K562 (cell line): ENCODE measurements around the gene VGLL4. TPM values are rescaled to one million over a fixed set of nuclear protein-coding genes. Genes with fewer than 3 reads are reported as not detected.
A peak's percentile ranks its signal among the peaks of the same experiment; 100 is the strongest.

Experiments used
- ATF4 ChIP-seq: fragments of 450-650 bp; formaldehyde crosslinking; IDR thresholded peaks from 2 replicates; pipeline ENCODE4 v1.4.0; 2022; ENCODE audit warnings: mild to moderate bottlenecking, moderate library complexity
- CEBPZ ChIP-seq: fragments of 150-350 bp; IDR thresholded peaks from 2 replicates; pipeline ENCODE4 v1.6.1; 2014; ENCODE audit warnings: low read depth, mild to moderate bottlenecking, low read length, borderline replicate concordance
- CREM ChIP-seq: IDR thresholded peaks from 2 replicates; pipeline ENCODE4 v1.6.1; 2014; ENCODE audit warnings: antibody characterized with exemption, low read depth
- E2F6 ChIP-seq, 2 experiments: IDR thresholded peaks; 2 replicates each; pipeline ENCODE4 v1.6.1; 2011; ENCODE audit warnings: borderline replicate concordance in 1 of 2, control low read depth in 1 of 2, low read depth in 1 of 2, low read length in 1 of 2, mild to moderate bottlenecking in 1 of 2, mixed read lengths in 1 of 2, moderate library complexity in 1 of 2; ENCODE audit not compliant: insufficient read depth in 1 of 2, insufficient read length in 1 of 2, poor library complexity in 1 of 2, severe bottlenecking in 1 of 2; ENCODE audit errors: extremely low read depth in 1 of 2
- FUS ChIP-seq: fragments of 200-400 bp; formaldehyde crosslinking; optimal IDR thresholded peaks from 2 replicates; pipeline ENCODE3; 2017; ENCODE audit warnings: low read depth, low read length
- HMG20B ChIP-seq: fragments of 250-450 bp; sonication (Bioruptor Pico); IDR thresholded peaks from 2 replicates; pipeline ENCODE4 v1.5.0; 2021; ENCODE audit warnings: mild to moderate bottlenecking
- MTA1 ChIP-seq: fragments of 450-650 bp; IDR thresholded peaks from 2 replicates; pipeline ENCODE4 v1.6.1; 2017; ENCODE audit warnings: borderline replicate concordance
- NBN ChIP-seq: fragments of 450-650 bp; IDR thresholded peaks from 2 replicates; pipeline ENCODE4 v1.6.1; 2016; ENCODE audit warnings: low read depth, mild to moderate bottlenecking
- NFRKB ChIP-seq: fragments of 450-650 bp; IDR thresholded peaks from 2 replicates; pipeline ENCODE4 v1.6.1; 2016; ENCODE audit warnings: low read depth
- RAD51 ChIP-seq: fragments of 450-650 bp; IDR thresholded peaks from 2 replicates; pipeline ENCODE4 v1.7.1; 2016; ENCODE audit warnings: low read depth, mild to moderate bottlenecking, borderline replicate concordance
- TEAD4 ChIP-seq, 2 experiments: sonication (generic) in 1 of 2; formaldehyde crosslinking in 1 of 2; IDR thresholded peaks; 2 replicates each; pipeline versions ENCODE4 v1.6.1 to v1.8.0; 2012 to 2022; ENCODE audit warnings: borderline replicate concordance in 1 of 2, inconsistent platforms in 1 of 2, low read length in 1 of 2, mild to moderate bottlenecking in 1 of 2, missing genetic modification reagents in 1 of 2
- TFAP4 ChIP-seq: sonication (generic); formaldehyde crosslinking; IDR thresholded peaks from 2 replicates; pipeline ENCODE4 v1.8.0; 2022; ENCODE audit warnings: missing genetic modification reagents, mild to moderate bottlenecking, moderate library complexity, borderline replicate concordance
- THAP12 ChIP-seq: fragments of 250-450 bp; sonication (Bioruptor Pico); IDR thresholded peaks from 2 replicates; pipeline ENCODE4 v1.9.0; 2021; ENCODE audit warnings: mild to moderate bottlenecking, inconsistent platforms
- TOE1 ChIP-seq, 2 experiments: fragments of 450-650 bp in 1 of 2; sonication (generic) in 1 of 2; formaldehyde crosslinking in 1 of 2; IDR thresholded peaks; 2 replicates each; pipeline versions ENCODE4 v1.7.1 to v1.8.0; 2016 to 2022; ENCODE audit warnings: borderline replicate concordance in 2 of 2, mild to moderate bottlenecking in 2 of 2, antibody characterized with exemption in 1 of 2, inconsistent platforms in 1 of 2, low read depth in 1 of 2, missing genetic modification reagents in 1 of 2, moderate library complexity in 1 of 2
- polyA plus RNA-seq, 8 experiments: library from polyadenylated mRNA; depleted of rRNA in 4 of 8; stranded (reverse) in 5 of 8; unstranded in 3 of 8; fragments of >200 nt; fragmentation: Nextera tagmentation in 2 of 8; fragmentation: Illumina TruSeq in 1 of 8; extraction: Ambion mirVana in 2 of 8; extraction: Trizol in 1 of 8; gene quantifications; 2 replicates each; pipeline versions ENCODE4 v1.2.1 to v1.2.3, GENCODE V29; 2011 to 2014; ENCODE audit warnings: inconsistent platforms in 1 of 8, missing spikeins in 1 of 8
- total RNA-seq, 7 experiments: library from RNA; depleted of rRNA in 6 of 7; stranded (reverse); fragments of >200 nt in 6 of 7; fragmentation: Illumina TruSeq in 2 of 7; extraction: Trizol in 2 of 7; gene quantifications; 2 replicates each; pipeline versions ENCODE4 v1.2.1 to v1.2.3, GENCODE V29; 2011 to 2021; ENCODE audit warnings: low replicate concordance in 1 of 7

Gene VGLL4
- total and polyA plus RNA-seq, 9 of the 15 experiments (the other 6 are each of a cell fraction or from before 2014, with no cell fraction given), result 0.27 to 10.9 (median 8.6) TPM

- TF ChIP-seq TOE1 (IDR thresholded peaks at IDR 0.05; ENCODE audit: borderline replicate concordance) (0 out of 2 replicates have a peak, but pooled peaks have one; percentile 22), TOE1 (CRISPR knock-in tag; IDR thresholded peaks at IDR 0.05; ENCODE audit: borderline replicate concordance, low read depth) (no peak), NFRKB (peak; percentile 50; the same call in 1 of the 2 replicates), CREM (peak; percentile 53; the same call in 1 of the 2 replicates), ATF4 (CRISPR knock-in tag) (peak; percentile 68), RAD51 (peak; percentile 33; the same call in 1 of the 2 replicates), NBN (no peak), MTA1 (no peak), TFAP4 (CRISPR knock-in tag) (peak; percentile 58), HMG20B (CRISPR knock-in tag) (no peak), FUS (no peak), CEBPZ (no peak), TEAD4 (IDR thresholded peaks at IDR 0.05; ENCODE audit: low read length) (no peak), TEAD4 (CRISPR knock-in tag; IDR thresholded peaks at IDR 0.05; ENCODE audit: borderline replicate concordance) (no peak), E2F6 (IDR thresholded peaks at IDR 0.05; ENCODE audit: borderline replicate concordance in 1 of 2, extremely low read depth in 1 of 2, insufficient read depth in 1 of 2, insufficient read length in 1 of 2, low read depth in 1 of 2, low read length in 1 of 2, poor library complexity in 1 of 2, severe bottlenecking in 1 of 2) (peak in 1 of 2 experiments; percentile 74), THAP12 (no peak)
These were observed 134.3 kb downstream of the VGLL4 start (continued) for GRCh38 chr3:11509173-11510000.
